Naive thymus-derived CD4-positive, alpha-beta T cell (primary cell): ENCODE data around the gene MRGPRX4. TPM values are rescaled to one million over a fixed set of nuclear protein-coding genes. Genes with fewer than 3 reads are reported as not detected.
"Not testable (repeated sequence)": the region's sequence is repeated elsewhere in the genome, so short reads cannot be mapped to it uniquely, and the experiment has no call there.

Experiments
- ATAC-seq: fragments of 150-1000 bp; cut with Tn5 transposase; 2 replicates; pipeline ENCODE4 v1.10.0; 2021; ENCODE audit warnings: mild to moderate bottlenecking, moderate library complexity
- CTCF ChIA-PET: fragments of 350-600 bp; sonication (Branson Sonifier 250); formaldehyde crosslinking; loops from one replicate; lab custom pipeline; 2021; ENCODE audit warnings: antibody characterized with exemption; lab: Charles Lee
- POLR2A ChIA-PET: fragments of 350-600 bp; sonication (Branson Sonifier 250); formaldehyde crosslinking; loops from one replicate; lab custom pipeline; 2021; ENCODE audit warnings: antibody characterized with exemption, inconsistent platforms; lab: Charles Lee
- DNase-seq, 9 donors: peaks; one replicate each; pipeline versions ENCODE4 v3.0.0 to v3.0.0-alpha.2; 2020 to 2022; ENCODE audit warnings: mixed read lengths in 1 of 9
- H3K27ac ChIP-seq: one replicate; pipeline ENCODE4 v1.7.0; 2013; ENCODE audit warnings: mild to moderate bottlenecking, low read depth, low read length, moderate library complexity
- H3K27me3 ChIP-seq, 2 donors: one replicate each; pipeline ENCODE4 v1.7.0; 2013; ENCODE audit warnings: low read length in 2 of 2, mild to moderate bottlenecking in 2 of 2, moderate library complexity in 2 of 2; ENCODE audit not compliant: control insufficient read depth in 2 of 2, insufficient read depth in 2 of 2
- H3K36me3 ChIP-seq, 3 experiments: 1 replicate in 2 of 3; 2 replicates in 1 of 3; pipeline ENCODE4 v1.7.0; 2013; ENCODE audit warnings: low read length in 3 of 3, mild to moderate bottlenecking in 3 of 3, moderate library complexity in 1 of 3; ENCODE audit not compliant: insufficient read depth in 3 of 3, control insufficient read depth in 2 of 3
- H3K4me1 ChIP-seq, 2 donors: one replicate each; pipeline ENCODE4 v1.7.0; 2013; ENCODE audit warnings: low read length in 2 of 2, mild to moderate bottlenecking in 2 of 2, moderate library complexity in 1 of 2; ENCODE audit not compliant: control insufficient read depth in 2 of 2, insufficient read depth in 2 of 2
- H3K4me3 ChIP-seq: 2 replicates; pipeline ENCODE4 v1.7.0; 2013; ENCODE audit warnings: mild to moderate bottlenecking, low read length
- H3K9me3 ChIP-seq, 3 experiments: 1 replicate in 2 of 3; 2 replicates in 1 of 3; pipeline ENCODE4 v1.7.0; 2013; ENCODE audit warnings: low read length in 3 of 3; ENCODE audit not compliant: control insufficient read depth in 2 of 3
- H3K27ac Mint-ChIP-seq, 9 donors: one replicate each; pipeline ENCODE4 v1.8.0; 2020 to 2022; ENCODE audit warnings: mixed read lengths in 9 of 9, mild to moderate bottlenecking in 8 of 9, moderate library complexity in 5 of 9, inconsistent platforms in 2 of 9
- H3K27me3 Mint-ChIP-seq, 5 donors: one replicate each; pipeline ENCODE4 v1.8.0; 2021 to 2022; ENCODE audit warnings: mixed read lengths in 5 of 5, mild to moderate bottlenecking in 1 of 5
- H3K36me3 Mint-ChIP-seq, 5 donors: one replicate each; pipeline ENCODE4 v1.8.0; 2020 to 2022; ENCODE audit warnings: mixed read lengths in 5 of 5, mild to moderate bottlenecking in 3 of 5, inconsistent platforms in 1 of 5
- H3K4me1 Mint-ChIP-seq, 7 donors: one replicate each; pipeline ENCODE4 v1.8.0; 2020 to 2022; ENCODE audit warnings: mixed read lengths in 7 of 7, mild to moderate bottlenecking in 3 of 7, inconsistent platforms in 1 of 7
- H3K4me3 Mint-ChIP-seq, 10 donors: one replicate each; pipeline ENCODE4 v1.8.0; 2020 to 2022; ENCODE audit warnings: mild to moderate bottlenecking in 10 of 10, mixed read lengths in 10 of 10, moderate library complexity in 6 of 10, inconsistent platforms in 2 of 10
- H3K9me3 Mint-ChIP-seq, 11 donors: one replicate each; pipeline ENCODE4 v1.8.0; 2020 to 2022; ENCODE audit warnings: mixed read lengths in 11 of 11, mild to moderate bottlenecking in 4 of 11, inconsistent platforms in 1 of 11, moderate library complexity in 1 of 11
- intact Hi-C, 2 donors: fragments of 100-400 bp; cut with micrococcal nuclease; formaldehyde crosslinking; loops; one replicate each; pipeline ENCODE4 v1.15.1; 2023
- polyA plus RNA-seq, 2 donors: library from polyadenylated mRNA; unstranded; fragments of 300-500 nt; fragmentation: Illumina TruSeq; gene quantifications; one replicate each; pipeline ENCODE4 v1.2.3, GENCODE V29; 2021
- total RNA-seq, 6 experiments: library from RNA in 5 of 6; stranded (reverse) in 5 of 6; gene quantifications; 1 replicate in 5 of 6; 2 replicates in 1 of 6; pipeline ENCODE4 v1.2.3 and lab custom pipeline; 2021 to 2026

The MRGPRX4 gene
- total and polyA plus RNA-seq, 7 experiments from 2014 or later: not detected

GRCh38 chr11:18188796-18189195 lies 16.2 kb downstream of the MRGPRX4 start:
- Mint-ChIP-seq H3K9me3 (no peaks in the 10 kb centered on the region), H3K4me1 (no peaks in the 10 kb centered on the region), H3K27me3 (peaks cover 23 to 39% (median 31%) of the 10 kb centered on the region in 5 donors), H3K36me3 (no peaks in the 10 kb centered on the region), H3K27ac (no peak overlapping the region), H3K4me3 (no peak overlapping the region)
- ATAC-seq (no peak), DNase-seq (no peak)
- no peak overlapping the region for H3K27ac ChIP-seq
- intact Hi-C loops: no loop called here
- peaks cover 0 to 4% of the 10 kb centered on the region in 2 donors for H3K27me3 ChIP-seq
- H3K9me3 ChIP-seq: no peaks in the 10 kb centered on the region
- no peaks in the 10 kb centered on the region for H3K36me3 ChIP-seq
- H3K4me1 ChIP-seq: no peaks in the 10 kb centered on the region
- CTCF ChIA-PET: no interaction called here
- POLR2A ChIA-PET: no interaction called here
- H3K4me3 ChIP-seq: no peak overlapping the region

GRCh38 chr11:18189476-18190245 lies 17.0 kb downstream of the MRGPRX4 start:
- H3K36me3 Mint-ChIP-seq, H3K4me3 ChIP-seq, H3K9me3 Mint-ChIP-seq, H3K36me3 ChIP-seq, H3K9me3 ChIP-seq, DNase-seq, H3K4me1 ChIP-seq, ATAC-seq, intact Hi-C loops, CTCF ChIA-PET, H3K4me1 Mint-ChIP-seq, POLR2A ChIA-PET, H3K27me3 ChIP-seq, H3K27ac ChIP-seq, H3K4me3 Mint-ChIP-seq: not testable (repeated sequence)
- H3K27ac Mint-ChIP-seq: peak overlapping the region in 1 of 9 donors; percentile 62
- H3K27me3 Mint-ChIP-seq: peaks cover 20 to 36% (median 31%) of the 10 kb centered on the region in 5 donors

GRCh38 chr11:18191376-18191775 lies 18.7 kb downstream of the MRGPRX4 start:
- no peak overlapping the region for H3K27ac ChIP-seq
- H3K27me3 ChIP-seq: peaks cover 0 to 3% of the 10 kb centered on the region in 2 donors
- Mint-ChIP-seq H3K36me3 (no peaks in the 10 kb centered on the region), H3K4me3 (no peak overlapping the region), H3K4me1 (no peaks in the 10 kb centered on the region), H3K27ac (no peak overlapping the region), H3K27me3 (peaks cover 10 to 24% (median 19%) of the 10 kb centered on the region in 5 donors), H3K9me3 (no peaks in the 10 kb centered on the region)
- no peaks in the 10 kb centered on the region for H3K4me1 ChIP-seq
- DNase-seq (no peak), ATAC-seq (no peak)
- CTCF ChIA-PET: no interaction called here
- no peaks in the 10 kb centered on the region for H3K9me3 ChIP-seq
- no peaks in the 10 kb centered on the region for H3K36me3 ChIP-seq
- intact Hi-C loops: no loop called here
- no peak overlapping the region for H3K4me3 ChIP-seq
- POLR2A ChIA-PET: no interaction called here

- Mint-ChIP-seq H3K4me1 (no peaks in the 10 kb centered on the region), H3K27me3 (peaks cover 4 to 24% (median 10%) of the 10 kb centered on the region in 5 donors), H3K9me3 (no peaks in the 10 kb centered on the region), H3K4me3 (no peak overlapping the region), H3K36me3 (no peaks in the 10 kb centered on the region), H3K27ac (no peak overlapping the region)
- H3K27ac ChIP-seq: no peak overlapping the region
- no peaks in the 10 kb centered on the region for H3K36me3 ChIP-seq
- intact Hi-C loops: no loop called here
- ATAC-seq: no peak
- ChIA-PET POLR2A (no interaction called here), CTCF (no interaction called here)
- H3K4me1 ChIP-seq: no peaks in the 10 kb centered on the region
- H3K9me3 ChIP-seq: no peaks in the 10 kb centered on the region
- DNase-seq: no peak
- no peak overlapping the region for H3K4me3 ChIP-seq
- H3K27me3 ChIP-seq: no peaks in the 10 kb centered on the region
Measured at GRCh38 chr11:18193010-18193409, 20.4 kb downstream of the MRGPRX4 start.

GRCh38 chr11:18196532-18196931 lies 23.9 kb downstream of the MRGPRX4 start:
- Mint-ChIP-seq H3K27me3 (peaks cover 11 to 39% (median 16%) of the 10 kb centered on the region in 5 donors), H3K36me3 (no peaks in the 10 kb centered on the region)
- CTCF ChIA-PET: no interaction called here

GRCh38 chr11:18197738-18198137 lies 25.1 kb downstream of the MRGPRX4 start:
- H3K27me3 ChIP-seq, H3K4me3 ChIP-seq, H3K9me3 ChIP-seq, H3K9me3 Mint-ChIP-seq, H3K4me1 Mint-ChIP-seq, CTCF ChIA-PET, H3K36me3 ChIP-seq, ATAC-seq, intact Hi-C loops, DNase-seq, H3K27ac Mint-ChIP-seq, H3K27ac ChIP-seq, H3K4me1 ChIP-seq, POLR2A ChIA-PET, H3K4me3 Mint-ChIP-seq, H3K36me3 Mint-ChIP-seq: not testable (repeated sequence)
- peaks cover 7 to 35% (median 19%) of the 10 kb centered on the region in 5 donors for H3K27me3 Mint-ChIP-seq

More at GRCh38 chr11:18196532-18196931, 23.9 kb downstream of the MRGPRX4 start:
- Histone ChIP-seq H3K9me3 (no peaks in the 10 kb centered on the region), H3K27me3 (no peaks in the 10 kb centered on the region), H3K36me3 (no peaks in the 10 kb centered on the region), H3K4me3 (no peak overlapping the region), H3K27ac (no peak overlapping the region), H3K4me1 (no peaks in the 10 kb centered on the region)
- H3K27ac Mint-ChIP-seq: no peak overlapping the region
- DNase-seq (no peak), ATAC-seq (no peak)
- no peaks in the 10 kb centered on the region for H3K4me1 Mint-ChIP-seq
- H3K9me3 Mint-ChIP-seq: peaks cover 0 to 4% (median 0%) of the 10 kb centered on the region in 11 donors
- intact Hi-C loops: no loop called here
- POLR2A ChIA-PET: no interaction called here
- H3K4me3 Mint-ChIP-seq: no peak overlapping the region

- H3K4me1 ChIP-seq: no peaks in the 10 kb centered on the region
- no peaks in the 10 kb centered on the region for H3K4me1 Mint-ChIP-seq
- DNase-seq (no peak), ATAC-seq (no peak)
- no peaks in the 10 kb centered on the region for H3K36me3 ChIP-seq
- ChIA-PET POLR2A (no interaction called here), CTCF (no interaction called here)
- H3K4me3 Mint-ChIP-seq: no peak overlapping the region
- no peaks in the 10 kb centered on the region for H3K9me3 ChIP-seq
- peaks cover 52 to 74% (median 58%) of the 10 kb centered on the region in 5 donors for H3K27me3 Mint-ChIP-seq
- H3K27ac Mint-ChIP-seq: no peak overlapping the region
- peaks cover 0 to 7% (median 0%) of the 10 kb centered on the region in 11 donors for H3K9me3 Mint-ChIP-seq
- no peaks in the 10 kb centered on the region for H3K27me3 ChIP-seq
- no peak overlapping the region for H3K27ac ChIP-seq
- H3K4me3 ChIP-seq: no peak overlapping the region
- no peaks in the 10 kb centered on the region for H3K36me3 Mint-ChIP-seq
- intact Hi-C loops: loop anchor here in 1 of 2 donors (2.0 kb wide), 1 partner anchor 89 kb away; no protein-coding TSS in a partner anchor
Measured at GRCh38 chr11:18203723-18204122, 31.1 kb downstream of the MRGPRX4 start.
